GM10248 (cell line): ENCODE results near the gene BRAT1.
A peak's percentile ranks its signal among the peaks of the same experiment; 100 is the strongest.
"Not testable (repeated sequence)": the region's sequence is repeated elsewhere in the genome, so short reads cannot be mapped to it uniquely, and the experiment has no call there.

Experiments
- CTCF ChIA-PET: fragments of 300-600 bp; sonication (Branson Sonifier 250); formaldehyde crosslinking; extraction: SDS; loops from one replicate; lab custom pipeline; 2021; ENCODE audit warnings: antibody characterized with exemption; lab: Yijun Ruan, JAX
- POLR2A ChIA-PET: fragments of 350-650 bp; sonication (Branson Sonifier 250); formaldehyde crosslinking; extraction: SDS; loops from one replicate; lab custom pipeline; 2020; ENCODE audit warnings: antibody characterized with exemption; lab: Yijun Ruan, JAX
- DNase-seq: peaks from one replicate; pipeline ENCODE4 v3.0.0; 2012; ENCODE audit errors: extremely low spot score
- TF ChIP-seq, protein P1 (sequence below): IDR thresholded peaks from 2 replicates; pipeline ENCODE4 v1.5.1; 2012; ENCODE audit warnings: mild to moderate bottlenecking, low read depth; ENCODE audit errors: extremely low read depth, missing control alignments, control extremely low read depth

The BRAT1 gene

GRCh38 chr7:2566348-2566889 lies 11.1 kb upstream of the BRAT1 start:
- DNase-seq: no peak
- CTCF ChIA-PET: interaction anchor here (1.4 kb wide), 1 partner anchor 98 kb away, joined by 3 read pairs; no protein-coding TSS in a partner anchor
- POLR2A ChIA-PET: interaction anchor here (0.6 kb wide), 1 partner anchor 87 kb away, joined by 4 read pairs; no protein-coding TSS in a partner anchor
- TF ChIP-seq, protein P1, sequence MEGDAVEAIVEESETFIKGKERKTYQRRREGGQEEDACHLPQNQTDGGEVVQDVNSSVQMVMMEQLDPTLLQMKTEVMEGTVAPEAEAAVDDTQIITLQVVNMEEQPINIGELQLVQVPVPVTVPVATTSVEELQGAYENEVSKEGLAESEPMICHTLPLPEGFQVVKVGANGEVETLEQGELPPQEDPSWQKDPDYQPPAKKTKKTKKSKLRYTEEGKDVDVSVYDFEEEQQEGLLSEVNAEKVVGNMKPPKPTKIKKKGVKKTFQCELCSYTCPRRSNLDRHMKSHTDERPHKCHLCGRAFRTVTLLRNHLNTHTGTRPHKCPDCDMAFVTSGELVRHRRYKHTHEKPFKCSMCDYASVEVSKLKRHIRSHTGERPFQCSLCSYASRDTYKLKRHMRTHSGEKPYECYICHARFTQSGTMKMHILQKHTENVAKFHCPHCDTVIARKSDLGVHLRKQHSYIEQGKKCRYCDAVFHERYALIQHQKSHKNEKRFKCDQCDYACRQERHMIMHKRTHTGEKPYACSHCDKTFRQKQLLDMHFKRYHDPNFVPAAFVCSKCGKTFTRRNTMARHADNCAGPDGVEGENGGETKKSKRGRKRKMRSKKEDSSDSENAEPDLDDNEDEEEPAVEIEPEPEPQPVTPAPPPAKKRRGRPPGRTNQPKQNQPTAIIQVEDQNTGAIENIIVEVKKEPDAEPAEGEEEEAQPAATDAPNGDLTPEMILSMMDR: no peak

GRCh38 chr7:2564970-2565540 lies 9.7 kb upstream of the BRAT1 start:
- ChIA-PET POLR2A (no interaction called here), CTCF (no interaction called here)
- TF ChIP-seq, protein P1: no peak
- no peak for DNase-seq

GRCh38 chr7:2563955-2564354 lies 8.6 kb upstream of the BRAT1 start:
- DNase-seq, CTCF ChIA-PET, POLR2A ChIA-PET: not testable (repeated sequence)

DNA sequence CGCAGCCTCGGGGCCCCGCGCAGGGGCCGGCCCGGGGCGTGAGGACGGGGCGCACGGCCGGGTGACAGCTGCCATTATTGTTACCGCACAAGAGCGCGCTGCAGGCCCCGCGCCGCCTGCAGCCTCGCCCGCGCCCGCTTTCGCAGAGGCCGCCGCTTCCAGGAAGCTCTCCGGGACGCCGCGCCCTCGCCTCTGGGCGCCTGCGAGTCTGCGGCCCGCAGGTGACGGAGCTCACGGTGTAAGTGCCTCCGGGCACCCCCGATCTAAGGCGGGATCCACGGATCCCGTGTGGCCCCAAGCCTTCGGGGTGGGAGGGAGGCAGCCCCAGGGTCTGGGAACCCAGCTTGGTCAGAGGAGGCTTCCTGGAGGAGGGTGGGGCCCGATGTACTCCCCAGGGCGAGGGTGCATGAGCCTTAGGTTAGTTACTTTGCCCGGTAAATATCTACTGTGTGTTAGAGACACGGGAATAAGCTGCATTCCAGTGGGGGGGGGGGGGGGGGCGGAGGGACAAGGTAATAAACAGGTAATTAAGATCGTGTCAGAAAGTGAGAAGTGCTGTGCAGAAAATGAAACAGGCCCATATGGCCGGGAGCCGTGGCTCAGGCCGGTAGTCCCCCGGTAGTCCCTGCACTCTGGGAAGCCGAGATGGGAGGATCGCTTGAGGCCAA lies 4.1 kb upstream of the BRAT1 start:
- ChIA-PET POLR2A (interaction anchor here (0.6 kb wide), 1 partner anchor 16 kb away, joined by 5 read pairs; no protein-coding TSS in a partner anchor), CTCF (interaction anchor here (0.8 to 1.9 kb wide), 4 partner anchors 8 to 111 kb away, joined by 3 to 4 read pairs (median 4); partner anchors contain the start of gene TTYH3)
- TF ChIP-seq, protein P1: no peak
- DNase-seq: no peak

DNA sequence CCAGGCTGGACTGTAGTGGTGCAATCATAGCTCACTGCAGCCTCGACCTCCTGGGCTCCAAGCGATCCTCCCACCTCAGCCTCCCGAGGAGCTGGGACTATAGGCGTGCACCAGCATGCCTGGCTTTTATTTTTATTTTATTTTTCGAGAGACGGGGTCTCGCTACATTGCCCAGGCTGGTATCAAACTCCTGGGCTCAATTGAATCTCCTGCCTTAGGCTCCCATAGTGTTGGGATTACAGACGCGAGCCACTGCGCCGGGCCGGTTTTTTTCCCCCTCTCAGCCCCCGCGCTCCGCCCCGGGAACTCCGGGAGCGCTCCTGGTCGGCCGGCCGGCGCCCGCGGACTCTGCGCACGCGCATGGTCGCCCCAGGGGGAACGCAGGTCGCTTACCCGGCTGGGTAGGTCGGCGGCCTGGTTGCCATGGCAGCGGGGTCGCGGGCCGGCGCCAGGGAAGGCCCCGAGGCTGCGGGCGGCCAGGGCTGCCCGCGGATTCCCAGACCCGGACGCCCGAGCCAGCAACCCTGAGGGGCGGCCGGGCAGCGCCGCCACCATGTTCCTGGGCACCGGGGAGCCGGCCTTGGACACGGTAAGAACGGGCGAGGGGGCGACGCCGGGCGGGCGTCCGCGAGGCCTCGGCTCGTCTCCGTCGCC lies 3.4 kb upstream of the BRAT1 start, which contains the start of gene IQCE:
Gene IQCE, plus strand, starts transcription at position 351 of the 654 bp plus-strand sequence. Its CDS starts 203 bp downstream, at position 554.
- DNase-seq: peak; percentile 92
- POLR2A ChIA-PET: interaction anchor here (0.5 kb wide), 1 partner anchor 141 kb away, joined by 4 read pairs; no protein-coding TSS in a partner anchor
- TF ChIP-seq, protein P1: no peak
- CTCF ChIA-PET: interaction anchor here (0.8 to 1.9 kb wide), 4 partner anchors 9 to 112 kb away, joined by 3 to 4 read pairs (median 4); no protein-coding TSS in a partner anchor

- ChIA-PET POLR2A (interaction anchor here (0.6 kb wide), 1 partner anchor 265 kb away, joined by 6 read pairs; no protein-coding TSS in a partner anchor), CTCF (interaction anchor here (1.1 kb wide), 1 partner anchor 12 kb away, joined by 3 read pairs; no protein-coding TSS in a partner anchor)
- TF ChIP-seq, protein P1: no peak
- peak; percentile 34 for DNase-seq
Observed at GRCh38 chr7:2554661-2555111, 638 bp downstream of the BRAT1 start.
